GM23338 (cell line): ENCODE data around the gene PRSS2.

ENCODE experiments used
- CTCF ChIP-seq, 2 experiments: fragments of 200-600 bp in 1 of 2; sonication (generic) in 1 of 2; conservative IDR thresholded peaks; 2 replicates each; pipeline versions ENCODE4 v1.5.1 to v1.6.1; 2016 to 2017; ENCODE audit warnings: antibody characterized with exemption in 2 of 2, low read depth in 2 of 2, mild to moderate bottlenecking in 2 of 2, moderate library complexity in 1 of 2
- EZH2 ChIP-seq: fragments of 200-600 bp; sonication (generic); IDR thresholded peaks from one replicate; pipeline ENCODE4 v1.8.0; 2017; ENCODE audit warnings: antibody characterized with exemption, mild to moderate bottlenecking, low read depth; ENCODE audit not compliant: unreplicated experiment
- EZH2phosphoT487 ChIP-seq: fragments of 200-600 bp; sonication (generic); IDR thresholded peaks from one replicate; pipeline ENCODE4 v1.8.1; 2018; ENCODE audit warnings: antibody characterized with exemption; ENCODE audit not compliant: unreplicated experiment
- JUNB ChIP-seq: IDR thresholded peaks from one replicate; pipeline ENCODE4 v1.6.1; 2016; ENCODE audit warnings: antibody characterized with exemption; ENCODE audit not compliant: unreplicated experiment
- NANOG ChIP-seq: IDR thresholded peaks from 2 replicates; pipeline ENCODE4 v1.6.1; 2016; ENCODE audit warnings: antibody characterized with exemption, borderline replicate concordance
- POLR2AphosphoS5 ChIP-seq: IDR thresholded peaks from 2 replicates; pipeline ENCODE4 v1.6.1; 2016; ENCODE audit warnings: antibody characterized with exemption, low read depth
- TF ChIP-seq, protein P1 (sequence below): IDR thresholded peaks from 2 replicates; pipeline ENCODE4 v1.6.1; 2016; ENCODE audit warnings: antibody characterized with exemption

DNA sequence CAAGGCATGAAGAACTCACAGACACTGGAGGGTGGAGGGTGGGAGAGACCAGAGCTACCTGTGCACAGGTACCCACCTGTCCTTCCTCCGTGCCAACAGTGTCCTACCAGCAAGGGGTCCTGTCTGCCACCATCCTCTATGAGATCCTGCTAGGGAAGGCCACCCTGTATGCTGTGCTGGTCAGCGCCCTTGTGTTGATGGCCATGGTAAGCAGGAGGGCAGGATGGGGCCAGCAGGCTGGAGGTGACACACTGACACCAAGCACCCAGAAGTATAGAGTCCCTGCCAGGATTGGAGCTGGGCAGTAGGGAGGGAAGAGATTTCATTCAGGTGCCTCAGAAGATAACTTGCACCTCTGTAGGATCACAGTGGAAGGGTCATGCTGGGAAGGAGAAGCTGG lies 21.8 kb downstream of the PRSS2 start:
- TF ChIP-seq CTCF (conservative IDR thresholded peaks at IDR 0.05; ENCODE audit: low read depth in 2 of 2): no peak
- TF ChIP-seq JUNB: no peak
- TF ChIP-seq EZH2: no peak
- no peak for TF ChIP-seq EZH2phosphoT487
- TF ChIP-seq POLR2AphosphoS5: no peak
- TF ChIP-seq, protein P1, sequence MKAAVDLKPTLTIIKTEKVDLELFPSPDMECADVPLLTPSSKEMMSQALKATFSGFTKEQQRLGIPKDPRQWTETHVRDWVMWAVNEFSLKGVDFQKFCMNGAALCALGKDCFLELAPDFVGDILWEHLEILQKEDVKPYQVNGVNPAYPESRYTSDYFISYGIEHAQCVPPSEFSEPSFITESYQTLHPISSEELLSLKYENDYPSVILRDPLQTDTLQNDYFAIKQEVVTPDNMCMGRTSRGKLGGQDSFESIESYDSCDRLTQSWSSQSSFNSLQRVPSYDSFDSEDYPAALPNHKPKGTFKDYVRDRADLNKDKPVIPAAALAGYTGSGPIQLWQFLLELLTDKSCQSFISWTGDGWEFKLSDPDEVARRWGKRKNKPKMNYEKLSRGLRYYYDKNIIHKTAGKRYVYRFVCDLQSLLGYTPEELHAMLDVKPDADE: no peak
- TF ChIP-seq NANOG: no peak
